Measurements from ENCODE around the gene TMEM43. TPM values are rescaled to one million over a fixed set of nuclear protein-coding genes. Genes with fewer than 3 reads are reported as not detected.
"Not testable (repeated sequence)": the region's sequence is repeated elsewhere in the genome, so short reads cannot be mapped to it uniquely, and the experiment has no call there.

TMEM43 gene
- total RNA-seq, 1 donor from 2014 or later = 98.2 TPM

DNA sequence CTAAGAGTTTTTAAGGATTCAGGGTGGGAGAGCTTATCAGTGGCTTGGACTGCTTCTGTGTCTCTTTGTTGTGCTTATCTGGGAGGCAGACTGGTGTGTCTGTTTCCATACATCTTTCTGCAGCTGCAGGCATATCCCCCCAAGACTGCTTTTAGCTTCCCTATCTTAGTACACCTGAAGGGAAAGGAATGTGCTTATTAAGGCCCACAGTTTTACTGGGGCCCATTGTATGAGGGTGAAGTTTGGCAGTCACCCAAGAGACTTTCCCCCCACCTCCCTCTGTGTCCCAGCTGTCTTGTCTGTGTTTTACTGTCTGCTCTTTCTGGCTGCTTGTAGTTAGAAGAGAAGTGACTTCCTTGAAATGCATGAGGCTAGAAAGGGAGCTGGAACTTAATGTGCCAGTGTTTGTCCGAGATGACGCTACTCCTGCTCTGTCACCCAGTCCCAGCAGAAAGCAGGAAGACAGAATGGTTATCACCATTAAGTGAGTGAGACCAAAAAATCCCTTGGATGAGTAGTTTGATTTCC, 3.9 kb upstream of the TMEM43 start:
- DNase-seq (ENCODE audit: extremely low read depth, low read depth, low spot score) = not testable (repeated sequence)

DNA sequence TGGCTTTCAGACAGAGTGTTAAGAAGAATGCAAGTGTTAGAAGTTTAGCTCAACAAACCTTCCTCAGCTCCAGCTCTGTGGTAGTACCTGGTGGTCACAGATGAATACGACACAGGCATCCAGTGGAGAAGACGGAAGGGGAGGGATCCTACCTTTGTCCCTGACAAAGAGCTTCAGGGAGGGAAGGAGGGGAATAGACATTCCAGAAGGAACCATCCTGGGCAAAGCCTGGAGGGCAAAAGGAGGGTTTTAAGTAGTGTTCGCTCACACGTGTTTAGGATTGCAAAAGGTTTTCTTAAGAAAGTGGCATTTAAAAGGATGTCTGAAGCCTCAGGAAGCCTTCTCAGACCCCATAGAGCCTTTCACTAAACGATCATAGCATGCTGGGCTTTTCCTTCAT, 3.0 kb upstream of the TMEM43 start:
- DNase-seq (ENCODE audit: extremely low read depth, low read depth, low spot score) = no peak

- no peak for DNase-seq (ENCODE audit: extremely low read depth, low read depth, low spot score)
These were observed 2.6 kb upstream of the TMEM43 start for GRCh38 chr3:14122301-14122700.

DNA sequence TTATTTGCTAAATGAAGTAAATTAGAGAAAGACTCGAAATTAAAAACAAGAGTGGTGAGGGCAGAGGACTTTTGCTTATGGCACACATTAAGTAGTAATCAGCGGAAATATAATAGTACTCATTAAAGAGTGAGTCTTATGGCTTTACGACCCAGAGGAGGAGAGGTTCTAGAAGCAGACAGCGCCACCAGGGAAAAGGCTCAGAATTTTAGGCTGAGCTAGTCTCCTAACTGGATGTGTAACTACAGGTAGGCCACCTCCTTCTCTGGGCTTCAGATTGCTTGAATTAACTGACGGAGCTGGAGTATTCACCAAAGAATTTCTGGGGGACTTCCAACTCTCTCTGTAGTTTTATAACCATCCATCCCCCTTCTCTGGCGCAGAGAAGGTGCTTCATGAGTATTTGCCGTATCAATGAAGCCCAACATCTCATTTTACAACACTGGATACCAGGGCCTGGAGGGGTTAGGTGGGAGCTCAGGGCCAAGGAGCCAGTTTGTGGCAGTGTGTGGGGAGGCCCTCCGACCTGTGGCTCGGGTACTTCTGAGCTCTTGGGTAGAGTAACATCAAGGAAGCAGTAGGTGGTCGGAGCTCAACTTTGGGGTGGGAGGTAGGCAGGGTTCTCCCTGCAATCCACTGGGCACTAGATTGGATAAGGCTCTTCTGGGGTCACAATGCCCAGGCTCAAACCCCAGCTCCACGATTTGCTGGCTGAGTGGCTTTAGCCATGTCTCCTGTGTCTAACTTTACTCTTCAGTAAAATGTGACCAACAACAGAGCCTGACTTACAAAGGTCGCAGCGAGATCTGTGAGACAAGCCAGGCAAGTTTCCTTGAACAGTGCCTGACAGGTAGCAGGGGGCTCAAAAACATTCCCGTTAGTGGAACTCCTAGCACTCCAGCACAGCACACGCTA, 1.3 kb upstream of the TMEM43 start:
- no peak for DNase-seq (ENCODE audit: extremely low read depth, low read depth, low spot score)

- DNase-seq (ENCODE audit: extremely low read depth, low read depth, low spot score) = no peak
These were observed 633 bp upstream of the TMEM43 start for GRCh38 chr3:14124223-14124614.

GRCh38 chr3:14125193-14126016, 553 bp downstream of the TMEM43 start:
- no peak for DNase-seq (ENCODE audit: extremely low read depth, low read depth, low spot score)

DNA sequence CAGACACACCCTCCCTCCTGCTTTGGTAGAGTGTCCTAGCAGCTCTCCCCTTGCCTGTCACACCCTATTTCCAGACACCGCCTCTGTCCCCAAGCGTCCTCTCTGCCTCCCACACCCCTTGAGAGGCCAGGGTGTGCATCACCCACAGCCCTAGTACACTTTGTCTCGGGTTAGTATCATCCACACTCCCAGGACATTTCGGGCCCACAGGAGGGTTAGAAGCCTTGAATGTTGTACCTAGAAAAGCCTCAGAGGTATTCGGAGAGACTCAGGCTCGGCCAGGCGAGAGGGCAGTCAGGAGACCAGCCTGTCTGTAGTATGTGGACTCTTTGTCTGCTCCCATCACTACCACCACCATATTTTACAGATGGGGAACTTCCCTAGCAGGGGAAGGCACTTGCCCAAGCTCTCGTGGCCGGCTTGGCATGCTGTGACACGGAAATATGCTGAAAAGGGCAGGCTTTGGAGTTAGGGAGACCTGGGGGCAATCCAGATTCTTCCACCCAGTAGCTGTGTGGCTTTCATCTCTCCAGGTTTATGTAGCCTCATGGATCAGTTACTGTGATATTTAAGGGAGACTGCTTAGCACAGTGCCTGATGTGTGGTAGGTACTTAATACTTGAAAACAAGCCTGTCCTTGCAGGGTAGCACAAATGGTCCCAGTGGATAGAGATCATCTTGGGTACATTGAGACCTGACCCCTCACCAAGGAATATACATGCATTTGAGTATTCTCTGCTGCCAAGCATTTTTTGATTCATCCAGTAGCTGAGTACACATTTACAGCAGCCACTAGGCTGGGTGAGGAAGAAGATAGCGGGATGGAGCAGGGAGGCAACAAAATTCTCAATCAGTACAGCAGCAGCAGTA, 1.4 kb downstream of the TMEM43 start:
- DNase-seq (ENCODE audit: extremely low read depth, low read depth, low spot score) = no peak

- no peak for DNase-seq (ENCODE audit: extremely low read depth, low read depth, low spot score)
These were observed 2.1 kb downstream of the TMEM43 start for GRCh38 chr3:14126887-14127505.

DNA sequence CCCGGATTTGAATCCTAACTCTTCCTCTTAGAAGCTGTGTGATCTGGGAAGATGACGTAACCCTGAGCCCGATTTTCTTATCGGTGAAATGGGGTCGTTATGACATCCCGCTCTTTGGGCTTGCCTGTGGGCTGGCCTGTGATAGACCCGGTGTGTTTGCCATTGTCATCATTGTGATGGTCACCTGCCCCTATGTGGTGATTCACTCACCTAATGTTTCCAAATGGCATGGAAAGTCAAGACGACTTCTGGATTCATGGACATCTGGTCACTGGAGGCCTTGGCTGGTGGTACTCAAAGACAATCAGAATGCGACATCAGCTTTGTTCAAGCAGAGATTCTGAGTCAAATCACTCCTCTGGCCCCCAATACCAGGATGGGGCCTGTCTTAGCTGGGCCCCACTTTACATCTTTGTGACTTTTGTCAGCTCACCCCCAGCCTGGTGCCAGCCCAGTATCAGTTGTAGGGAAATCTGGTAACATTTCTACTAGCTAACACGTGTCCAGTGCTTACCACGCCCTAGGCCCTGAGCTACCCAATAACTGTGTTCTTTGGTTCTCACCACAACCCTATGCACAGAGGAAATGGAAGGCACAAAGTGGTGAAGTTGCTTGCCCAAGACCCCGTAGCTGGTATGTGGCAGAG, 2.8 kb downstream of the TMEM43 start:
- DNase-seq (ENCODE audit: extremely low read depth, low read depth, low spot score) = no peak

GRCh38 chr3:14128724-14129123, 3.9 kb downstream of the TMEM43 start:
- no peak for DNase-seq (ENCODE audit: extremely low read depth, low read depth, low spot score)

GRCh38 chr3:14129296-14129695, 4.4 kb downstream of the TMEM43 start:
- DNase-seq (ENCODE audit: extremely low read depth, low read depth, low spot score) = no peak

- no peak for DNase-seq (ENCODE audit: extremely low read depth, low read depth, low spot score)
These were observed 5.4 kb downstream of the TMEM43 start for GRCh38 chr3:14130230-14130629.

DNA sequence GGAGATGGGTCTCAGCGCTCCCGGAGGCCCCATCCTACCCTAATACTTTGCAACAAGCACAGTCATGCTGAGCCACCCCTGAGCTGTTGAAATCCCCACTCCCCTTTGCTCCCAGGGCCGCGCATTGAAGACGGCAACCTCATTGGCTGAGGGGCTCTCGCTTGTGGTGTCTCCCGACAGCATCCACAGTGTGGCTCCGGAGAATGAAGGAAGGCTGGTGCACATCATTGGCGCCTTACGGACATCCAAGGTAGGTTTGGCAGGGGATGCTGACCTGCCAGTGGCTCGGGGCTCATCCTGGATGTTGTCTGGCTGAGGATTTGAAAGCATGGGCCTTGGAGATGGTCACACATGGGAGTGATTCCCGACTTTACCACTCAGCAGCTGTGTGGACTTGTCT, 5.9 kb downstream of the TMEM43 start:
- no peak for DNase-seq (ENCODE audit: extremely low read depth, low read depth, low spot score)

DNA sequence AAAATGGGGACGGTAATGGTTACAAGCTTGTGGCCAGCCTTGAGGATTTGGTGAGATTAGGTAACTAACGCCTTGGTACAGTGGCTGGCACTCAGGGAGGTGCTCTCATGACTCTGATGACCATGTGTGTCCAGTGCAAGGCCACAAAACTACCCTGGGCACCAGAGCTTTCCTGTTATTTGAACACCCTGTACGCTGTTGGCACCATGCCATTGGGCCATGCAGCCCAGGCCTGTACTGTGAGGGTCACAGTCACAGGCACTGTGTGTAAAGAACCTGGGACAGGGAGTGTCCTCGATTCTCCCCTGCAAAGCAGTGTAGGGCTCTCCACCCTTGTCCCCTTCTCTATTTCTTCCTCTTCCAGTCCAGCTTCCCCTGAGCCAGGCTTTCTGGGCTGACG, 6.3 kb downstream of the TMEM43 start:
- DNase-seq (ENCODE audit: extremely low read depth, low read depth, low spot score) = no peak

DNA sequence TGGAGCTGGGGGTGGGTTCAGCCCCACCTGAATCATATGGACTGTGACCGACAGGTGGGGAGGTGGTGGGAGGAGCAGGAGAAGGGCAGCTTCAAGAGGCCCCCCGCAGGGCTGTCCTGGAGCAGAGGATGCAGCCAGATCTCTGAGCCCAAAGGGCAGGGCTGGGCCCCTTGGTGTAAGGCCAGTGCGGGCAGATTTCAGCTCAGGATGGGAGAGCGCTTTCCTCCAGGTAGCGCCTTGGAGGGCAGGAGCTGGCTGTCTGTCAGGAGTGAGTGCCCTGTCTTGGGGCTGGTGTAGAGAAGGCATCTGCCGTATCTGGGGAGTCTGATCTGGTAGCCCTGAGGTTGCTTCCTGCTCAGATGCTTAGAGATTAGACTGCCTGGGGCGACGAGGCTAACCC, 7.3 kb downstream of the TMEM43 start:
- no peak for DNase-seq (ENCODE audit: extremely low read depth, low read depth, low spot score)

DNA sequence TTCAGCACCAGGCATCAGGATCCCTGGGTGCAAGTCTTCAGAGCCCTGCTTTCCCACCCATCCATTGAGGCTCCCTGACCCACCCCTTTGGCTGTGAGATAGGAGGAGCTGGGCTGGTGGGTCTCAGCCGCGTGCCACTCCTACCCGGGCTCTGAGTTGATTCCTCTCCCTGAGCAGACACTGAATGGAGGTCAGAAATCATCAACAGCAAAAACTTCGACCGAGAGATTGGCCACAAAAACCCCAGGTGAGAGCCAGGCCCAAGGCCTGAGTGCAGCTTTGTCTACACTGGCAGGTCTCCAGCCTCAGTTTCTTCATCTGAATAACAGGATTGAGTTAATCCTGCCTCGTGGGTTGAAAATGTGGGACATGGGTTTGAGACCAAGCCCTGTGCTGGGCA, 7.8 kb downstream of the TMEM43 start:
- no peak for DNase-seq (ENCODE audit: extremely low read depth, low read depth, low spot score)

- no peak for DNase-seq (ENCODE audit: extremely low read depth, low read depth, low spot score)
These were observed 8.4 kb downstream of the TMEM43 start for GRCh38 chr3:14133188-14133800.

DNA sequence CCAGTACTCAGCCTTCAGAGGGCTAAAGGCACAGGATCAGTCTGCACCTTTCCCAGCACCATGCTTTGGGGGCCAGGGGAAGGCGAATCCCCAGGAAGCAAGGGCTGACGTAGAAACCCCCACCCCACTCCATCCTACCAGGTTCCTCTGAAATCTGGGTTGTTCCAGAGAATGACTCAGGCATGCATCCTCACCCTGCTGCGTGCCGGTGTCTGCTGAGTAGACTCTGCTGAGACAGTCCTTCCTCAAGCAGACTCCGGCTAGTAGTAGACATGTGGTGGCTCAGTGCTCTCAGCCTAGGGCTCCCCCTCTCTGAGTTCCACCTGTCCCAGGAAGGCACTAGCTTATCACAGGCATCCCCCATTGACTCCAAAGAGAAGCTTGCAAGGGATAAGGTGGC, 9.0 kb downstream of the TMEM43 start:
- no peak for DNase-seq (ENCODE audit: extremely low read depth, low read depth, low spot score)

GRCh38 chr3:14134291-14134690, 9.4 kb downstream of the TMEM43 start:
- no peak for DNase-seq (ENCODE audit: extremely low read depth, low read depth, low spot score)
